NCI-H1436 treated with DMSO at 0.1 percent for 48 hours (cell line): ENCODE data around the gene TEDC1.
"Not testable (repeated sequence)": the region's sequence is repeated elsewhere in the genome, so short reads cannot be mapped to it uniquely, and the experiment has no call there.

ENCODE experiments used
- DNase-seq: peaks from one replicate; lab custom pipeline; 2025; lab: John Stamatoyannopoulos, UW

Gene TEDC1

DNA sequence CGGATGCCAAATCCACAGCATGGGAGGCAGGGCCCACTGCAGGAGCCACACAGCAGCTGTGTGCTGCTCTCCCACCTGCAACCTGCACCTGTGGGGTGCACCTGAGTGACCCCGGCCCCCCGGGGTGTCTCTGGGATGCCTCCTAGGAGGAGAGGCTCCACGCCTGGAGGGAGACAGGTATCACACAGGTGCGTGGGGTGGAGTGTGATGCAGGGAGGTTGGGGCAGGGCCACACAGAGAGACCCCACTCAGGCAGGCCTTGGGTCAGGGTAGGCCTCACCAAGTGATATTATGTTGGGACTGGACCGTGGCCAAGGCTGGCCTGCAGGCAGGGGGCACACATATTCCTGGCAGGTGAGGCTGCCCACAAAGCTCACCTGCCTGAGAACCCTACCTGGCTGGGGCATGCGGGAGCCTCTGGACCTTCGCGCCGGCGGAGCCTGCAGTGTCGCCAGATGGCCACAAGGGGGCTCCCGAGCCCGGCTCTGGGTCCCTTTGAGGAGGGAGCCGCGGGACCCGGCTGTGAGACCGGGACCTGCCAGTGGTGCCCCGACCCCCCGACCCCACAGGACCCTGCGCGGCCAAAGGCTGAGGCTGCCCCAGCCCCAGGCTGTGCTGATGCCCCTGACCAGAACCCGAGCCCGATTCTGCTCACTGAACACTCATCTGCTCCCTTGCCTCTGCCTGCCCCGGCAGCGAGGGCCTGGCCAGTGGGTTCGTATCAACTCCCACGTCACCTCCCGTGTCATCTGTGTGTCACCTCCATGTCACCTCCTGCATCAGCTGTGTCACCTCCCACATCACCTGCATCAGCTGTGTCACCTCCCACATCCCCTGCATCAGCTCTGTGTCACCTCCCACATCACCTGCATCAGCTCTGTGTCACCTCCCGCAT is 46.8 kb downstream of the TEDC1 start:
- no peak for DNase-seq

DNA sequence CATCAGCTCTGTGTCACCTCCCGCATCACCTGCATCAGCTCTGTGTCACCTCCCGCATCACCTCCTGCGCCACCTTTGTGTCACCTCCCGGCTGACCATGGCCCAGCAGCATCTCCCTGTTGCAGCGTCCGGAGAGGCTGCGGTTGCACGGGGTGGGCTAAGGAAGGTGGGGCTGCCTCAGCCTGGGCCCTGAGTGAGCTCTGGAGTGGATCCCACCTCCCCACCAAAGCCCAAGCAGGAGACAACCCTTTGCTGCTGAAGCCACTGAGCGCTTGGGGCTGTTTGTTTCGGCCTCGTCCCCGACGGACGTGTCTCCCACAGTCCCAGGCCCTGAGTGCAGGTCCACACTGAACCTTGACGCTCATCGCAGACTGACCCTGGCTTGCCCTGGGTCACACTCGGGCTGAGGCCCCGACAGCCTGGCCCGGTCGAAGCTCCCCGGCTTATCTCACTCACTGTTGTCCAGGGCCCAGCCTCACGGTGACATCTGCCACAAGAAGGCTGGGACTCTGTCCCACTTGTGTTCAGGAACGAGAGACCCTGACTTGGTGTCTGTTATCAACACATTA is 47.5 kb downstream of the TEDC1 start:
- DNase-seq: no peak

DNA sequence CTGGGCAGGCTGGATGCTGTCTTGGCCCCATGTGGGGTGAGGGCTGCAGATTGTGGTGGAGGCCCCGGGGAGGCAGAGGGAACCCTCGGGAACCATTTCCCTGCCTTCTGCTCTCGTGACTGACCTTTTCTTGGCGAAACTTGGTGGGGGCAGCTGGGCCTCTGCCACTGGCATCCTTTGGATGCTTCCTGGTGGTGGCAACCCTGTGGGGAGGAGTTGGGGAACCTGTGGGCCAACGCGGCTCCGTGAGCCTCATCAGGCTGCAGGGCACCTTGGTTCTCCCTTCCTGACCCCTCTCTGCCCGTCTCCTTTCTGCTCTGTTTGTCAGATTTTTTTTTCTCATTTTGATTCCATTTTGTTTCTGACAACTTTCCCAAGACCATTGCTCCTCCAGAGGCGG is 49.8 kb downstream of the TEDC1 start:
- DNase-seq: no peak

DNA sequence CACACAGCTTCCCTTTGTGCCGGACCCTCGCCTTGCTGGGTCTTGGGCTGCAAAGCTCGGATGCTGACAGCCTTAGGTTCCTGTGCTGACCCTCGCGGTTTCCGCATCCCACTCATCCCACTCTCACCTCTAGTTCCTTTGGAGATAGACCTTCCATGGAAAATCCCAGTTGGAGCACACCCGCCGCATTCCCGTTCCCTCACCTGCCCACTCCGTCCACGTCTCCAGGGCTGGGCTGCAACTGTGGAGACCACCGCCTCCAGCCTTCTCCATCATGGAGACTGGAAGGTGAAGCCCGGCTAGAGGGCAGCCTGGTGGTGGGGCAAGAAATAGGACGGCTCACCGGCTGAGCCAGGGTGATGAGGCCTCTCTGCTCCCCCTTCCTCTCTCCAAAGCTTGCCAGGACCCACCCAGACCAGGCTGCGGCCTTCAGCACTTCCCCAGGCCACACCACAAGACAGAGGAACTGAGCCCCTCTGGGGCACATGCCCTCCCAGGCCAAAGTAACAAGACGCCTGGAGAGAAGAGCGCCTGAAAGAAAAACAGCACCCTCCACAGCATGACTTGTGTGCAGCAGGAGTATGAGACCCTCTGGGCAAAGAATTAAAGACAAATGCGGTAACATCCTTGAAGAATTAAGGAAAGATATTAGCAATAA is 50.3 kb downstream of the TEDC1 start:
- no peak for DNase-seq

DNA sequence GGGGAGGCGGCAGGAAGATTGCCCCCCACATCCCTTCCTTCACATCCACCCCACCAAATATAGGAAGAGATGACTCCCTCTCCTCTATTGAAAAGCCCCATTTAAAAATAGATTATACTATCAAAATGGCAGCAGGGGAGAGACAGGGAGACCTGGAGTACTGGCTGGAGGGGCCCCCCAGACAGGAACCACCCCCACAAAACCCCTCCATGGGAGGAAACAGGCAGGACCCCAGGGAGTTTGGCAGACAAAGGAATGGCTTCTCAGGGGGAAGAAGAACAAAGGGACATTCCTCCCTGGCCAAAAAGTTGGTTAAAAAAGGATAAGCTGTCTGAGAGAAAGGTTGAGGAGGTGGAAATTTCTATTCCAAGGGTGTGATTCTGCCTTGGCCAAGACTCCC is 54.6 kb downstream of the TEDC1 start:
- not testable (repeated sequence) for DNase-seq

DNA sequence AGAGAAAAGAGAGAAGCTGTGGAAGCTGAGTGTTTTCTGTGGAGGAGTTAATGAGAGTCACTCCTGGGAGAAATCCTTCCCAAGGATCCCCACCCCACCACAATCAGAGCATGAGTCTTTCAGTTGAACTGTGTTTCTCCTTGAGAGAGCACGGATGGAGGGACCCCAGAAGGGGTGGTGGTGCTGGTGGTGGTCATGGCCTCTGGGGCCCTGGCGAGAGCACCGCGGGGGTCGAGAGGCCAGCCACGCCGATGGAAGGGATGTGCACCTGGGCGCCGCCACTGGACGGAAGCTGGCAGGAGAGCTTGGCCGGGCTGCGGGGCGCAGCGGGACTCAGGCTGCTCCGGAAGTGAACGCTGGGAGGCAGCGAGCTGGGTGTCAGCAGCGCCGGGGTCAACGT is 55.4 kb downstream of the TEDC1 start:
- DNase-seq: not testable (repeated sequence)

DNA sequence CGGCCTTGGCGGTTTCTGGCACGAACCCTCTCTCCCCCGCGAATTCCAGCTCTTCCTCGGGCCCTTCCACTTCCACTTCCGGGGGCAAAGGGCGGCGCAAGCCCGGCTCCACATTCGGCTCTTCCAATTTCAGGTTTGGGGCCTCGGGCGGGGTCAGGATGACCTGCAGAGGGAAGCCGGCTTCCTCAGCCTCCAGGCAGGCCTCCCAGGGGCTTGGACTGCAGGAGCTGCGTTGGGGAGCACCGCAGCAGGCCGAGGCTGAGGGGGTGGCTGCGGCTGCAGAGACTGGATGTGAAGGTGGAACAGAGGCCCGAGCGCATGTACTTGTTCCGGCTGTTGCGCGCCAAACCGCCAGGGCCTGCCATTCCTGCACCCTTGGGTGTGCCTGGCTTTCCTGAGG is 56.0 kb downstream of the TEDC1 start:
- DNase-seq: not testable (repeated sequence)

DNA sequence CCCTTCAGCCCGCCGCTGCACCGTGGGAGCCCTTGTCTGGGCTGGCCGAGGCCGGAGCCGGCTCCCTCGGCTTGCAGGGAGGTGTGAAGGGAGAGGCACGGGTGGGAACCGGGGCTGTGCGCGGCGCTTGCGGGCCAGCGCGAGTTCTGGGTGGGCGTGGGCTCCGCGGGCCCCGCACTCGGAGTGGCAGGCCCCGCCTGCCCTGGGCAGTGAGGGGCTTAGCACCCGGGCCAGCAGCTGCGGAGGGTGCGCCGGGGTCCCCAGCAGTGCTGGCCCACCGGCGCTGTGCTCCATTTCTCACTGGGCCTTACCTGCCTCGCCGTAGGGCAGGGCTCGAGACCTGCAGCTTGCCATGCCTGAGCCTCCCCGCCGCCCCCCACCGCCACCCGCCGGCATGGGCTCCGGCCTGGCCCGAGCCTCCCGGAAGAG is 56.7 kb downstream of the TEDC1 start:
- DNase-seq: no peak
